ENCODE measurements around the gene TTC16.

Gene TTC16

DNA sequence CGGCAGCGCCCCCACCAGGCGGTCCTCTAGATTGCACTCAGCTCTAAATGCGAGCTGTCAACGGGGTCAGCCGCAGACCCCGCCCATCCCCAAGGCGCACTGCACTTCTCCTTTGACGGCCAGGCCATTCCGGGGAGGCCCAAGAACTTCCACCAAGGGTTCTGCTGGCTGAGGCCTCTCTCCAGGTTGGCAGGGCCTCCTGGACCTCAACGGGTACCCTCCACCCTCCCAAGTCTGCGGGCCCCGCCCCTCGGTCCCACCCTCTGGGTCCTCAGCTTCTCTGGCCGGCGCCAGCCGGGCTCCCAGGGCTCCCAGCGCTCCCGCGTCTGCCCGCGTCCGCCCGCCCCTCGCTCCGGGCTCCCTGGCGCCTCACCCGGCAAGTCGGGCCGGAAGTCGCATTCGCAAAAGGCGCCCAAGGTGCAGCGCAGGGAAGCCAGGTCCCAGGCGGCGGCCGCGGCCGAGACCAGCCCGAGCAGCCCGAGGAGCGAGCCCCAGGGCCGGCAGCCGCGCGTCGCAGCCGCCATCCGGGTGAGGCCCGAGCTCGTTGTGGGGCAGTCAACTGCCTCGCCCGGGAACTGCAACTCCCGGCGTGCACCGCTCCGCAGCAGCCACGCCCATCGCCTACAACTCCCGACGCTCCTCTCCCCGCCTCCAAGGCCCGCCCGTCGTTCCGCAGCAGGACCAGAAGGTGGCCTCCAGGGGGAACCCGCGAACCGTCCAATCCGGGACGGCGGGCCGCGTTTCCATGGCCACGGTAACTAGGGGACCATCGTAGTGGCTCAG lies 19.1 kb downstream of the TTC16 start, which contains the start of gene TOR2A:
TOR2A (minus strand) TSS at position 548 of the 783 bp plus-strand sequence; CDS start at position 524, 24 bp downstream.
- DNase-seq (ENCODE audit: insufficient read length) (peak; percentile 97), FAIRE-seq (peak; percentile 95)
- peak; percentile 61; the same call in 1 of the 2 replicates for TF ChIP-seq TAF1 (IDR thresholded peaks at IDR 0.05; ENCODE audit: borderline replicate concordance, low read depth, low read length)
- TF ChIP-seq POLR2A (IDR thresholded peaks at IDR 0.05; ENCODE audit: low read depth, low read length) = peak; percentile 83; the same call in 1 of the 2 replicates
- 0 out of 2 replicates have a peak, but pooled peaks have one; percentile 53 for TF ChIP-seq POLR2AphosphoS5 (IDR thresholded peaks at IDR 0.05; ENCODE audit: low read depth, low read length)

DNA sequence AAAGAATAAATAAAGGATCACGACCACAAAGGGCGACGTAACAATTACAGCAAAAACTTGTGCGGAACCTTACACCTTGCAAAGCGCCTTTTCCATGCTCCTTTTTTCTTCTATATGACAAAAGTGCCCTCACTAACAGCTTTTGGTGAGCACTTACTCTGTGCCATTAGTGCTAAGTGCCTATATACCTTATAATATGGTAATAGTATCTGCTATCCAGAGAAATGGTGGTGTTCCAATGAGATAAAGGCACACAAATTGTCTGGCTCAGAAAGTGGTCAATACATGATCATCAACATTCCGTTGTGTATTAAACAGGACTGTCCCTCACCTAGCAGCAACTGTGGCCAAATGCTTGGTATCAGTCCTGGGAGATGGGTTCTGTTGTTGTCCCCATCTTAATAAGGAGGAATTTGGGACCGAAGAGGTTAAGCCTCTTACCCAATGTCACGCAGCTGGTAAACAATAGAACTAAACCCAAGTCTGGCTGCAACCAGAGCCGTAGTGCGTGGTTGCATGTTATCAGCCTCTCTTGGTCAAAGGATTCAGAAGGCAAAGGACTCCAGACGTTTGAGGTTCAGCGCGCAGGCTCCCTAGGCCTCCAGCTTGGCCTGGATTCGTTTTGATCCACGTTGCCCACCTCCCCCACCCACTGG lies 19.8 kb downstream of the TTC16 start:
- no peak for FAIRE-seq
- no peak for TF ChIP-seq TAF1 (IDR thresholded peaks at IDR 0.05; ENCODE audit: borderline replicate concordance, low read depth, low read length)
- TF ChIP-seq POLR2A (IDR thresholded peaks at IDR 0.05; ENCODE audit: low read depth, low read length) = no peak
- TF ChIP-seq POLR2AphosphoS5 (IDR thresholded peaks at IDR 0.05; ENCODE audit: low read depth, low read length) = no peak
- DNase-seq (ENCODE audit: insufficient read length) = no peak

DNA sequence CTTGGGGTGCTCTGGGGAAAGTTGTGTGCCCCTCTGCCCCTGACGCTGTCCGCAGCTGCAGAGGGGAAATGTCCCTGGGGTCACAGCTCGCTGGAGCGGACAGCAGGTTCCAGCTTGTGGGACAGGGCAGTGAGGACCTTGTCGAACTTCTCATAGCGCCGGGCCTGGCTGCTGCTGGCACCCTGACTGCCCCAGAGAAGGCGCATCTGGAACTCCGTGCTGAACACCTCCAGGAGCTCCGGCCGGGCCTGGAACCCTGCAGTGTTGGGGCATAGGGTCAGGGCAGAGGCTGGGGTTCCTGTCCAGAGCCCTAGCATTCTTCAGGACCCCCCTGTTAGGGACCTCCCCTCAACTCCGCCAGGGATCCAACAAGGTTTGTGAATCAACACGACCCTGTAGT lies 22.8 kb downstream of the TTC16 start:
- FAIRE-seq (no peak), DNase-seq (ENCODE audit: insufficient read length) (no peak)
- TF ChIP-seq POLR2A (IDR thresholded peaks at IDR 0.05; ENCODE audit: low read depth, low read length) (no peak), POLR2AphosphoS5 (IDR thresholded peaks at IDR 0.05; ENCODE audit: low read depth, low read length) (no peak), TAF1 (IDR thresholded peaks at IDR 0.05; ENCODE audit: borderline replicate concordance, low read depth, low read length) (no peak)

DNA sequence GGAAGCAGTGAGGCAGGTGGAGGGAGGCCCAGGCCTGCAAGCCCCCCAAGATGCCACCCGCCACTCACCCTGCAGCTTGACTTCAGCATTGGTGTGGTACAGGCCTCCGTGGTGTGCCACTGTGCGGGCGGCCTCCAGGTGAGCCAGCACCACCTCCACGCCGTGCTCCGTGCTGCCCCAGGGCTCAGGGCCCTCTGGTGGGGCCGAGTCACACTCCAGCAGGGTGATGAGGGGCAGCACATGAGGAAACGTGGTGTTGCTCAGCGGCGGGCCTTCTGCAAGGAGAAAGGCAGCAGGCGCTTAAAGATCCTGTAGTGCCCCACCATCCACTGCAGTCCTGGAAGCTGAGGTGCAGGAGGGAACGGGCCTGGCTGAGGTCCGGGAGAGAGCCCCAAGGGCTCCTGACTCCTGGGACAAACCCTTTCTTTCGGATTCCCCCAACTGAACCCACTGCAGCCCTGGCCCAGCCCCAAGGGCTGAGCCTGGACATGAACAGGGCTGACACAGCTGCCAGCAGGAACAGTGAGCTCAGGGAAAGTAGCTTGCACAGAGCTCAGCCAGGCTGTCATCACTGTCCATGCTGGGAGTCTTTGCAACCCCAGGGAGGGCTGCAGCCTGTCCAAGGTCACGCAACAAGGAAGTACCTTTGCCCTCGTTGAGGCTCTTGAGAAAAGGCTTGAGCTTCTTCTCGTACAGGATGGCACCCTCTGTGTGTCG lies 23.9 kb downstream of the TTC16 start:
- no peak for DNase-seq (ENCODE audit: insufficient read length)
- FAIRE-seq = no peak
- TF ChIP-seq POLR2A (IDR thresholded peaks at IDR 0.05; ENCODE audit: low read depth, low read length) (no peak), POLR2AphosphoS5 (IDR thresholded peaks at IDR 0.05; ENCODE audit: low read depth, low read length) (no peak), TAF1 (IDR thresholded peaks at IDR 0.05; ENCODE audit: borderline replicate concordance, low read depth, low read length) (no peak)

DNA sequence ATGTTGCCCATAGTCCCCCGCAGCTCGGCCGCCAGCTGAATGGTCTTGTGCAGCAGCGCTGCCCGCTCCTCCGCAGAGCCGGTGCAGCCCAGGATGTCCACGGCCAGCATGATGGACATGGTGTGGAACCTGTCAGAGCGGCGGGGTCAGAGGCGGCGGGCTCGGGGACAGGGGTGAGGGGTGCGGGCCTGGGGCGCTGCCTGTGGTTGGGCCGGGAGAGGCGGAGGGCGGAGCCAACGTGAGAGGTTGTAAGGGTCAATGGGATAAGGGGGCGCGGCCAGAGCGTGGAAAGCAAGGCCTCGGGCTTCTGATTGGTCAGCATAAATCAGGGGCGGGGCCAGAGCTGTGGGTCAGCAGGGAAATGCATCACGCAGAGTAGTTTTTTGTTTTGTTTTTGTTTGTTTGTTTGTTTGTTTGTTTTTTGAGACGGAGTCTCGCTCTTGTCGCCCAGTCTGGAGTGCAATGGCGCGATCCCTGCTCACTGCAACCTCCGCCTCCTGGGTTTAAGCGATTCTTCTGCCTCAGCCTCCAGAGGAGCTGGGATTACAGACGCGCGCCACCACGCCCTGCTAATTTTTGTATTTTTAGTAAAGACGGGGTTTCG lies 26.1 kb downstream of the TTC16 start:
- DNase-seq (ENCODE audit: insufficient read length) (no peak), FAIRE-seq (no peak)
- TF ChIP-seq TAF1 (IDR thresholded peaks at IDR 0.05; ENCODE audit: borderline replicate concordance, low read depth, low read length) (no peak), POLR2AphosphoS5 (IDR thresholded peaks at IDR 0.05; ENCODE audit: low read depth, low read length) (no peak), POLR2A (IDR thresholded peaks at IDR 0.05; ENCODE audit: low read depth, low read length) (no peak)

DNA sequence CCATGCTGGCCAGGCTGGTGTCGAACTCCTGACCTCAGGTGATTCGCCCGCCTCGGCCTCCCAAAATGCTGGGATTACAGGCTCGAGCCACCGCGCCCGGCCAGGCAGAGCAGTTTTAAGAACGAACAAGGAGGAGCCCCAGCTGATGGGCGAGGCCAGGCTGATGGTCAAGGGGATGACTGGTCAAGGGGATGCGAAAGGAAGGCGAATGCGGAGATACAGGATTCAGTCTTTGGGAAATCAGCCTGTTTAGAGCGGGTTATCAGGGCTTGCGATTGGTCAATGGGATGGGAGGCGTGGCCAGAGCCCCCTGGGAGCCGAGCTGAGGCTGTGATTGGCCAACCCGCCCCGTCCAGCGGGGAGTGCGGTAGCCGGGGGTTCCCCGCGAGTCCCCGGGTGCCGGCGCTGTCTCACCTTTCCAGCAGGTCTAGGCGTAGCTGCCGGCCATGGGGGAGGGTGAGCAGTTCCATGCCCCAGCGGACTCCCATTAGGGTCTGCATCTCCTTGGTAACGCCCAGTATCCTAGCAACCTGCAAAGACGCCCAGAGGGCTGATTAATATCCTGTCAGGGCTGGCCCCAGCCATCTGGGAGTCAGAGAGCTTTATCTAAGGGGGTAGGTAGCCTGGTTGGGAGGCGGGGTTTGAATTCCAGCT lies 26.7 kb downstream of the TTC16 start:
- TF ChIP-seq POLR2A (IDR thresholded peaks at IDR 0.05; ENCODE audit: low read depth, low read length) (no peak), POLR2AphosphoS5 (IDR thresholded peaks at IDR 0.05; ENCODE audit: low read depth, low read length) (no peak), TAF1 (IDR thresholded peaks at IDR 0.05; ENCODE audit: borderline replicate concordance, low read depth, low read length) (no peak)
- no peak for FAIRE-seq
- no peak for DNase-seq (ENCODE audit: insufficient read length)

DNA sequence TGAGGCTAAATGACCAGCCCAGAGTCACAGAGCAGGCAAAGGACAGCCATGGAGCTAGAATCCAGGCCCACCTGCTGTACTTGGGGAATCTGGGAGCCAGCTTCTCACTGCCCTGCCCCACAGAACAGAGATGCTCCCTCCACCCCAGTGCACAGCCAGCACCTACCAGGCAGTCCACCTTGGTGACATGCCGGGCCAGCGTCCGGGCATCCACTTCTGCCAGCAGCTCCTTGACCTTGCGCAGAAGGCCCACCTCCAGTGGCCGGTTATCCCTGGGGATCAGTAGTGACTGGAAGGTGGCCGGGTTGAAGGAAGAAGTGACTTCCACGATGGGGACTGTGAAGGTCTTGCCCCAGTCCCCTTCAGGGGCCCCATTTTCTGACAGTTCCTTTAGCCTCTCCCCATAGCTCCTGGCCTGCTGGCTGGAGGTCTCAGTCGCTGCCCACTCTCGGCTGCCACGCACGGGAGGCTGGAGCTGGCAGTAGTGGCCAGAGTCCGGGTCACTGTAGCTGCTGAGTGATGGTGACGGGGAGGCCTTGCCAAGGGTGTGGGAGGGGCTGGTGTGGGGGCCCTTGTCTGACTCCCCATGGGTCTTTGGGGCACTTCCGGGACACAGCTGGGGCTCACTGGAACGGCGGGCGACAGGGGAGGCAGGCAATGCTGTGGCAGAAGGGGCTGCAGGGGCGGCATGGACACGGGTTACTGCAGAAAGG lies 28.7 kb downstream of the TTC16 start:
- no peak for DNase-seq (ENCODE audit: insufficient read length)
- TF ChIP-seq POLR2A (IDR thresholded peaks at IDR 0.05; ENCODE audit: low read depth, low read length) (no peak), POLR2AphosphoS5 (IDR thresholded peaks at IDR 0.05; ENCODE audit: low read depth, low read length) (no peak), TAF1 (IDR thresholded peaks at IDR 0.05; ENCODE audit: borderline replicate concordance, low read depth, low read length) (no peak)
- no peak for FAIRE-seq

DNA sequence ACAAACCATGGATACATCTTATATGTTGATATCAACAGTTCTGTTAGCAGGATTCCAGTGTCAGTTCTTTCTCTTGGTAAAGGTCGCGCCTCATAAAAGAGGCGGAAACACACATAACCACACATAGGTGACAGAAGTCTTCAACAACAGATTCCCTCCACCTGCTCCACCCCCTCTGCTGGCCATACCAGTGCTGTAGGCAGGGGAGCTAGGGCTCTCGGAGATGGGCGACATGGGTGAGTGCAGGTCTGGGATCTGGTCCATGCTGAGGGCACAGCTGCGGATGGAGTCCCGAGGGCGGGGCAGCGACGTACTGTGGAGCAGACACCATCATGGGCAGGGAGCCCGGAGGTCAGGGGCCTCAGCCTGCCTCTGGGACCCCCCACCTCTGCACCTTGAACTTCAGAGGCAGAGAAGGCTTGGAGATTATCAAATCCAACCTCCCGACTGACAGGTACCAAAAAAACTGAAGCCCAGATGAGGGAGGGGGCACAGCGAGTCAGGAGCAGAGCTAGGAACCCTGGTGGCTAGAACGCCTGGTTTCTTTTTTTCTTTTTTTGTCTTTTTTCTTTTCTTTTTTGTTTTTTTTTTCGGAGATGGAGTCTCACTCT lies 31.2 kb downstream of the TTC16 start:
- DNase-seq (ENCODE audit: insufficient read length) = no peak
- TF ChIP-seq POLR2AphosphoS5 (IDR thresholded peaks at IDR 0.05; ENCODE audit: low read depth, low read length) (no peak), TAF1 (IDR thresholded peaks at IDR 0.05; ENCODE audit: borderline replicate concordance, low read depth, low read length) (no peak)
- FAIRE-seq = no peak

DNA sequence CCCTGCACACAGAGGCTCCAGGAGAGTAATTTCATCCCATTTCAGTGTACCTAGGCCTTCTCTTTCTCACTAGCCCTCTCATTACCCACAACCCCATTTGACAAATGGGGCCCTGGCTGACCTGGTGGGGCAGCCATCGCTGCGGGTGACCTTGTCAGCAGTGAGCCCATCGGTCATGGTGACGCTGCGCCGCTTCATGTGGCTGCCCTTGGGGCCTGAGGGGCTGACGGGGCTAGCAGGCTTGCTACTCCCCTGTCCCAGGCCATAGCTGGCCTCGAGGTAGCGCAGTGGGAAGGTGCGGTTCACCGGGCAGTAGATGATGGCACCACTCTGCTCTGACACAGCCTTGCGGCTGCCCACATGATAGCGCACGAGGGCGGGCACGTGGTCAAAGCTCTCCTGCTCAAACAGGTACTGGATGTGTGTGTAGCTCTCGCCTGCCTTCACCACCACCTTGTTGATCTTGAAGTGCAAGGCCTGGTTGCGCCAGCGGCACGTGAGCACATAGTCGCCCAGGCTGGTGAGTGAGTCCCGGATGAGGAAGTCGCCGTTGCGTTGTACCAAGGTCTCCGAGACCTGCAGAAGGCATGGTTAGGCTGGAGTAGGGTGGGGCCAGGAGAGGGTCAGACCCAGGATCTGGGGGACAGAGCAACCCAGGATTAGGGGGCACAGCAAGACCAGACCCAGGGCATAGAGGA lies 33.4 kb downstream of the TTC16 start:
- DNase-seq (ENCODE audit: insufficient read length) = no peak
- no peak for FAIRE-seq
- TF ChIP-seq TAF1 (IDR thresholded peaks at IDR 0.05; ENCODE audit: borderline replicate concordance, low read depth, low read length) = no peak
- TF ChIP-seq POLR2AphosphoS5 (IDR thresholded peaks at IDR 0.05; ENCODE audit: low read depth, low read length) = no peak
- no peak for TF ChIP-seq POLR2A (IDR thresholded peaks at IDR 0.05; ENCODE audit: low read depth, low read length)

All from GM12892 (cell line).